Choroid plexus epithelial cell (primary cell): ENCODE results near the gene S100G.

Experiments
- DNase-seq: peaks from one replicate; pipeline ENCODE4 v3.0.0-alpha.2; 2010; ENCODE audit warnings: low read depth
- H3K4me3 ChIP-seq: 2 replicates; pipeline ENCODE4 v1.5.1; 2011; ENCODE audit warnings: low read depth, mild to moderate bottlenecking, control low read depth, low read length, moderate library complexity
- CTCF ChIP-seq: conservative IDR thresholded peaks from 2 replicates; pipeline ENCODE4 v1.5.1; 2011; ENCODE audit warnings: low read depth, mild to moderate bottlenecking, control low read depth, inconsistent platforms, low read length, moderate library complexity

S100G gene

GRCh38 chrX:16702700-16703599, 53.0 kb downstream of the S100G start:
- no peak for TF ChIP-seq CTCF
- no peak for DNase-seq

More at GRCh38 chrX:16702700-16703599, 53.0 kb downstream of the S100G start:
- no peak overlapping the region for H3K4me3 ChIP-seq
